ENCODE data around the gene CPNE7. TPM values are rescaled to one million over a fixed set of nuclear protein-coding genes. Genes with fewer than 3 reads are reported as not detected.

CPNE7 gene
- total and polyA plus RNA-seq, 2 of the 13 experiments (the other 11 are each of a cell fraction or from before 2014, with no cell fraction given) = 0.59 TPM; not detected in 1

DNA sequence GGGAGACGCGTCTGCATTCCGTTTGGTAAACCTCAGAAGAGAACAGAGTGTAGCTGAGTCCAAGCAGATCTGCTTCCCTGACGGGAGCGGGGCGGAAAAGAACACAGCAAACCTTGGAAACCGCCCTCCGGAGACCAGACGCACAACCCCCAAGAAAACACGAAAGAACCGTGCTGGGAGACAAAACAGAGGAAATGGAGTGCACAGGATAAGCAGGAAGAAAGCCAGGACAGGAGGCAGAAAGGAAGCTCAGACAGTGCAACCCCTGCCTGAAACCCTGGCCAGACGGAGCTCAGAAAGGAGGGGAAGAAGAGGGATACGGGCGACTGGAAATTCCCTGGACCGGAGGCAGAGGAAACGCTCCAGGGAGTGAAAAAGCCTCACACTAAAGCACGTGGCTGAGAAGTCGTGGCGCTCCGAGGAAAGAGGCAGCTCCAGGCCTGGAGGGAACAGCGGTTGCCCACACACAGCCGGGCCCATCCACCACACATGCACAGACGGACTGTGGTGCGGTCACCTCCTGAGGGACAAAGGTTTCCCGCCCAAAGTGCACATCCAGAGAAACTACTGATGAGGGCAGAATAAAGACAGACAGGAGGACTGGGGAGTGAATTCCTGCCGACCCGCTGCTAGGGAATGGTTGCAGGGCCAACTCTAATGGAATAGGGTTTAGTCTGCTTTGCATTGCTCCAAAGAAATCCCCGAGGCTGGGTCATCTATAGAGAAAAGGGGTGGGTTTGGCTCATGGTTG lies 48.1 kb downstream of the CPNE7 start (continued):
- TF ChIP-seq ZNF770 (CRISPR knock-in tag; IDR thresholded peaks at IDR 0.05) = no peak
- TF ChIP-seq TCF12 (IDR thresholded peaks at IDR 0.05) = no peak
- TF ChIP-seq TCF12 (CRISPR knock-in tag; IDR thresholded peaks at IDR 0.05) = 0 out of 2 replicates have a peak, but pooled peaks have one; percentile 25
- TF ChIP-seq ZMYM4 (CRISPR knock-in tag; IDR thresholded peaks at IDR 0.05) = peak; percentile 25; the same call in 1 of the 2 replicates
- TF ChIP-seq ZNF547 (CRISPR knock-in tag; IDR thresholded peaks at IDR 0.05) = peak; percentile 61; the same call in 1 of the 2 replicates
- peak; percentile 29; the same call in 1 of the 2 replicates for TF ChIP-seq HOXA3 (CRISPR knock-in tag; IDR thresholded peaks at IDR 0.05)
- no peak for TF ChIP-seq ZNF749 (CRISPR knock-in tag; IDR thresholded peaks at IDR 0.05; ENCODE audit: borderline replicate concordance)
- peak; percentile 30; the same call in 1 of the 2 replicates for TF ChIP-seq ZNF709 (CRISPR knock-in tag; IDR thresholded peaks at IDR 0.05)
- TF ChIP-seq ZNF784 (CRISPR knock-in tag; IDR thresholded peaks at IDR 0.05; ENCODE audit: borderline replicate concordance) = peak; percentile 86
- no peak for TF ChIP-seq DMTF1 (CRISPR knock-in tag; IDR thresholded peaks at IDR 0.05)
- TF ChIP-seq ZNF687 (CRISPR knock-in tag; IDR thresholded peaks at IDR 0.05) = peak; percentile 98
- no peak for TF ChIP-seq SRF (IDR thresholded peaks at IDR 0.05; ENCODE audit: low read depth, low read length)
- TF ChIP-seq ZNF232 (CRISPR knock-in tag; IDR thresholded peaks at IDR 0.05; ENCODE audit: borderline replicate concordance) = 0 out of 2 replicates have a peak, but pooled peaks have one; percentile 16
- TF ChIP-seq ZNF33A (CRISPR knock-in tag; IDR thresholded peaks at IDR 0.05; ENCODE audit: borderline replicate concordance) = no peak
- TF ChIP-seq HNF1B (CRISPR knock-in tag; IDR thresholded peaks at IDR 0.05) = no peak
- TF ChIP-seq ZNF761 (CRISPR knock-in tag; conservative IDR thresholded peaks at IDR 0.05) = no peak
- TF ChIP-seq ATF1 (CRISPR knock-in tag; IDR thresholded peaks at IDR 0.05) = no peak

All from HepG2 (cell line).